SK-N-MC (cell line): Measurements from ENCODE around the gene SLU7.

Source experiments
- EZH2 ChIP-seq: fragments of 200-600 bp; sonication (generic); IDR thresholded peaks from one replicate; pipeline ENCODE4 v1.6.1; 2017; ENCODE audit warnings: antibody characterized with exemption
- FOXP2 ChIP-seq: optimal IDR thresholded peaks from 2 replicates; pipeline ENCODE3; 2011; ENCODE audit warnings: mild to moderate bottlenecking, moderate library complexity; ENCODE audit not compliant: insufficient read depth; ENCODE audit errors: extremely low read length, control extremely low read depth
- POLR2AphosphoS5 ChIP-seq: IDR thresholded peaks from 2 replicates; pipeline ENCODE4 v1.6.1; 2012; ENCODE audit warnings: mild to moderate bottlenecking, low read depth, low read length, borderline replicate concordance

DNA sequence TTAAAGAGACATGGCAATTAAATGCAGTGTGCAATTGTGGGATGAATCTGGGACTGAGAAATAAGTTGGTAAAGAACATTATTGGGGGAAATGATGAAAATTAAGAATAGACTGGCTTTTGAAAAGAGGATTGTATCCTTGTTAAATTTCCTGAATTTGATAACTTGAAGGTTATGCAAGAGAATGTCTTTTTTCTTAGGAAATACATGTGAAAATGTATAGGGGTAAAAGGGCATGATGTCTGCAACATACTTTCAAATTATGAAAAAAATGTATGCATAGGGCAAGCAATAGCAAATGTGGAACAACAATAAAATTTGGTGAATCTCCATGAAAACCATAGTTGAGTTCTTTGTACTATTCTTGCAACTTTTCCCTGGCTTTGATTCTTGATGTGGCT is 26.9 kb upstream of the SLU7 start:
- TF ChIP-seq POLR2AphosphoS5 = no peak
- TF ChIP-seq EZH2 = no peak
- TF ChIP-seq FOXP2 = no peak
